ENCODE data around the gene CMSS1.

DNA sequence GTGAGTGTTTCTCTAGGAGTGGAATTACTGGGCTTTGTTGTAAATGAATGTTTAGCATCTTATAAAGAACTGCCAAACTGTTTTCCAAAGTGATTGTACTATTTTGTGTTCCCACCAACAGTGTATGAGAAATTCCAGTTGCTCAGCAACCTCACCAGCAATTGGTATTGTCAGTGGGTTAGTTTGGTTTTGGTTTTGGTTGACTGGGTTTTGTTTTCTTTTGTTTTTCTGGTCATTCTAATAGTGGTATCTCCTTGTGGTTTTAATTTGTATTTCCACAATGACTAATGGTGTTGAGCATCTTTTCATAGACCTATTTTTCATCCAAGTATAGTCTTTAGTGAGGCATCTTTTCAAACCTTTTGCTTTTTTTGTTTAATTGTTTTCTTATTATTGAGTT is 269.5 kb downstream of the CMSS1 start:
- TF ChIP-seq, protein P1, sequence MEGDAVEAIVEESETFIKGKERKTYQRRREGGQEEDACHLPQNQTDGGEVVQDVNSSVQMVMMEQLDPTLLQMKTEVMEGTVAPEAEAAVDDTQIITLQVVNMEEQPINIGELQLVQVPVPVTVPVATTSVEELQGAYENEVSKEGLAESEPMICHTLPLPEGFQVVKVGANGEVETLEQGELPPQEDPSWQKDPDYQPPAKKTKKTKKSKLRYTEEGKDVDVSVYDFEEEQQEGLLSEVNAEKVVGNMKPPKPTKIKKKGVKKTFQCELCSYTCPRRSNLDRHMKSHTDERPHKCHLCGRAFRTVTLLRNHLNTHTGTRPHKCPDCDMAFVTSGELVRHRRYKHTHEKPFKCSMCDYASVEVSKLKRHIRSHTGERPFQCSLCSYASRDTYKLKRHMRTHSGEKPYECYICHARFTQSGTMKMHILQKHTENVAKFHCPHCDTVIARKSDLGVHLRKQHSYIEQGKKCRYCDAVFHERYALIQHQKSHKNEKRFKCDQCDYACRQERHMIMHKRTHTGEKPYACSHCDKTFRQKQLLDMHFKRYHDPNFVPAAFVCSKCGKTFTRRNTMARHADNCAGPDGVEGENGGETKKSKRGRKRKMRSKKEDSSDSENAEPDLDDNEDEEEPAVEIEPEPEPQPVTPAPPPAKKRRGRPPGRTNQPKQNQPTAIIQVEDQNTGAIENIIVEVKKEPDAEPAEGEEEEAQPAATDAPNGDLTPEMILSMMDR (IDR thresholded peaks at IDR 0.05): no peak
- TF ChIP-seq, protein P2, sequence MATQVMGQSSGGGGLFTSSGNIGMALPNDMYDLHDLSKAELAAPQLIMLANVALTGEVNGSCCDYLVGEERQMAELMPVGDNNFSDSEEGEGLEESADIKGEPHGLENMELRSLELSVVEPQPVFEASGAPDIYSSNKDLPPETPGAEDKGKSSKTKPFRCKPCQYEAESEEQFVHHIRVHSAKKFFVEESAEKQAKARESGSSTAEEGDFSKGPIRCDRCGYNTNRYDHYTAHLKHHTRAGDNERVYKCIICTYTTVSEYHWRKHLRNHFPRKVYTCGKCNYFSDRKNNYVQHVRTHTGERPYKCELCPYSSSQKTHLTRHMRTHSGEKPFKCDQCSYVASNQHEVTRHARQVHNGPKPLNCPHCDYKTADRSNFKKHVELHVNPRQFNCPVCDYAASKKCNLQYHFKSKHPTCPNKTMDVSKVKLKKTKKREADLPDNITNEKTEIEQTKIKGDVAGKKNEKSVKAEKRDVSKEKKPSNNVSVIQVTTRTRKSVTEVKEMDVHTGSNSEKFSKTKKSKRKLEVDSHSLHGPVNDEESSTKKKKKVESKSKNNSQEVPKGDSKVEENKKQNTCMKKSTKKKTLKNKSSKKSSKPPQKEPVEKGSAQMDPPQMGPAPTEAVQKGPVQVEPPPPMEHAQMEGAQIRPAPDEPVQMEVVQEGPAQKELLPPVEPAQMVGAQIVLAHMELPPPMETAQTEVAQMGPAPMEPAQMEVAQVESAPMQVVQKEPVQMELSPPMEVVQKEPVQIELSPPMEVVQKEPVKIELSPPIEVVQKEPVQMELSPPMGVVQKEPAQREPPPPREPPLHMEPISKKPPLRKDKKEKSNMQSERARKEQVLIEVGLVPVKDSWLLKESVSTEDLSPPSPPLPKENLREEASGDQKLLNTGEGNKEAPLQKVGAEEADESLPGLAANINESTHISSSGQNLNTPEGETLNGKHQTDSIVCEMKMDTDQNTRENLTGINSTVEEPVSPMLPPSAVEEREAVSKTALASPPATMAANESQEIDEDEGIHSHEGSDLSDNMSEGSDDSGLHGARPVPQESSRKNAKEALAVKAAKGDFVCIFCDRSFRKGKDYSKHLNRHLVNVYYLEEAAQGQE (IDR thresholded peaks at IDR 0.05; ENCODE audit: insufficient read depth in 1 of 2, low read depth in 2 of 2, low read length in 1 of 2): no peak
